Measurements from ENCODE around the gene MDFI.

- TF ChIP-seq POLR2A (IDR thresholded peaks at IDR 0.05): no peak
- TF ChIP-seq, protein P1, sequence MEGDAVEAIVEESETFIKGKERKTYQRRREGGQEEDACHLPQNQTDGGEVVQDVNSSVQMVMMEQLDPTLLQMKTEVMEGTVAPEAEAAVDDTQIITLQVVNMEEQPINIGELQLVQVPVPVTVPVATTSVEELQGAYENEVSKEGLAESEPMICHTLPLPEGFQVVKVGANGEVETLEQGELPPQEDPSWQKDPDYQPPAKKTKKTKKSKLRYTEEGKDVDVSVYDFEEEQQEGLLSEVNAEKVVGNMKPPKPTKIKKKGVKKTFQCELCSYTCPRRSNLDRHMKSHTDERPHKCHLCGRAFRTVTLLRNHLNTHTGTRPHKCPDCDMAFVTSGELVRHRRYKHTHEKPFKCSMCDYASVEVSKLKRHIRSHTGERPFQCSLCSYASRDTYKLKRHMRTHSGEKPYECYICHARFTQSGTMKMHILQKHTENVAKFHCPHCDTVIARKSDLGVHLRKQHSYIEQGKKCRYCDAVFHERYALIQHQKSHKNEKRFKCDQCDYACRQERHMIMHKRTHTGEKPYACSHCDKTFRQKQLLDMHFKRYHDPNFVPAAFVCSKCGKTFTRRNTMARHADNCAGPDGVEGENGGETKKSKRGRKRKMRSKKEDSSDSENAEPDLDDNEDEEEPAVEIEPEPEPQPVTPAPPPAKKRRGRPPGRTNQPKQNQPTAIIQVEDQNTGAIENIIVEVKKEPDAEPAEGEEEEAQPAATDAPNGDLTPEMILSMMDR (IDR thresholded peaks at IDR 0.05): no peak
- TF ChIP-seq POLR2AphosphoS5 (IDR thresholded peaks at IDR 0.05): no peak
Measured at GRCh38 chr6:41670703-41671360, 32.6 kb downstream of the MDFI start.
